Thyroid gland (tissue), 4 donors: ENCODE measurements around the gene NCAPH2. TPM values are rescaled to one million over a fixed set of nuclear protein-coding genes. Genes with fewer than 3 reads are reported as not detected.
A peak's percentile ranks its signal among the peaks of the same experiment; 100 is the strongest.
"Not testable (repeated sequence)": the region's sequence is repeated elsewhere in the genome, so short reads cannot be mapped to it uniquely, and the experiment has no call there.

Experiments
- DNase-seq, 2 donors: peaks; one replicate each; pipeline ENCODE4 v3.0.0-alpha.2; 2019
- H3K27ac ChIP-seq, 3 donors: fragments of 200-600 bp; sonication (generic); 1 replicate in 2 of 3; 2 replicates in 1 of 3; pipeline ENCODE4 v1.5.1; 2016 to 2019; ENCODE audit warnings: mild to moderate bottlenecking in 1 of 3, moderate library complexity in 1 of 3
- H3K27me3 ChIP-seq: fragments of 200-600 bp; sonication (generic); one replicate; pipeline ENCODE4 v1.5.1; 2019
- H3K36me3 ChIP-seq, 2 donors: fragments of 200-600 bp; sonication (generic); one replicate each; pipeline ENCODE4 v1.5.1; 2016 to 2019
- H3K4me1 ChIP-seq, 2 donors: fragments of 200-600 bp; sonication (generic); one replicate each; pipeline ENCODE4 v1.5.1; 2017 to 2019
- H3K4me3 ChIP-seq, 3 donors: fragments of 200-600 bp; sonication (generic); replicated peaks in 1 of 3; 1 replicate in 2 of 3; 2 replicates in 1 of 3; pipeline ENCODE4 v1.5.1; 2016; ENCODE audit warnings: mild to moderate bottlenecking in 1 of 3
- H3K9me3 ChIP-seq: fragments of 200-600 bp; sonication (generic); one replicate; pipeline ENCODE4 v1.5.1; 2017
- CTCF ChIP-seq, 6 experiments: fragments of 200-600 bp in 3 of 6; fragments of 450-650 bp in 3 of 6; sonication (generic) in 3 of 6; IDR thresholded peaks; one replicate each; pipeline ENCODE4 v1.5.1; 2016 to 2019; ENCODE audit warnings: antibody characterized with exemption in 6 of 6, mild to moderate bottlenecking in 2 of 6, inconsistent platforms in 1 of 6, moderate library complexity in 1 of 6
- POLR2A ChIP-seq, 2 donors: fragments of 450-650 bp; IDR thresholded peaks; one replicate each; pipeline ENCODE4 v1.6.1; 2017; ENCODE audit warnings: antibody characterized with exemption in 2 of 2, mild to moderate bottlenecking in 2 of 2, moderate library complexity in 1 of 2
- WGBS, 2 donors: methylation state at CpG; one replicate each; pipeline ENCODE4 v1.1.5; 2017; 5-methylcytosine and 5-hydroxymethylcytosine counted together
- intact Hi-C: fragments of 100-400 bp; cut with DNase I; formaldehyde crosslinking; loops from one replicate; pipeline ENCODE4 v1.15.1; 2023
- total RNA-seq, 4 donors: library from RNA; depleted of rRNA; stranded (reverse); fragments of >200 nt; gene quantifications; one replicate each; pipeline ENCODE4 v1.2.3, GENCODE V29; 2016

NCAPH2 gene
- total RNA-seq, 4 donors from 2014 or later: 39.6 to 47.5 (median 43.1) TPM

- Histone ChIP-seq H3K27ac (peak overlapping the region in 2 of 3 donors; percentile 91 to 96), H3K9me3 (no peaks in the 10 kb centered on the region), H3K4me3 (no peak overlapping the region), H3K36me3 (no peaks in the 10 kb centered on the region), H3K4me1 (peaks cover 12 to 58% of the 10 kb centered on the region in 2 donors), H3K27me3 (no peaks in the 10 kb centered on the region)
- WGBS, 2 donors: 87 to 88% methylated on average over 13 of the region's 13 CpGs
- no peak for DNase-seq
- TF ChIP-seq POLR2A (IDR thresholded peaks at IDR 0.05): no peak
- intact Hi-C loops: no loop called here
These were observed 29.7 kb downstream of the NCAPH2 start for GRCh38 chr22:50537765-50538164.

- Histone ChIP-seq H3K36me3 (no peaks in the 10 kb centered on the region), H3K4me1 (peaks cover 13 to 54% of the 10 kb centered on the region in 2 donors), H3K27ac (peak overlapping the region in 2 of 3 donors; percentile 91 to 96), H3K27me3 (no peaks in the 10 kb centered on the region), H3K4me3 (no peak overlapping the region), H3K9me3 (no peaks in the 10 kb centered on the region)
- WGBS, 2 donors: 82 to 83% methylated on average over 10 of the region's 10 CpGs
- DNase-seq: no peak
- no peak for TF ChIP-seq POLR2A (IDR thresholded peaks at IDR 0.05)
- no peak for TF ChIP-seq CTCF (IDR thresholded peaks at IDR 0.05)
- intact Hi-C loops: no loop called here
These were observed 32.4 kb downstream of the NCAPH2 start for GRCh38 chr22:50540381-50540780.

- H3K36me3 ChIP-seq, H3K27me3 ChIP-seq, H3K9me3 ChIP-seq, H3K4me3 ChIP-seq, intact Hi-C loops, DNase-seq: not testable (repeated sequence)
- H3K4me1 ChIP-seq: peaks cover 13 to 54% of the 10 kb centered on the region in 2 donors
- WGBS, 2 donors: 64 to 75% methylated on average over 5 of the region's 5 CpGs
- peak overlapping the region in 2 of 3 donors; percentile 4 to 55 for H3K27ac ChIP-seq
These were observed 33.6 kb downstream of the NCAPH2 start for GRCh38 chr22:50541667-50542026.

- no peak overlapping the region for H3K4me3 ChIP-seq
- no peaks in the 10 kb centered on the region for H3K27me3 ChIP-seq
These were observed 34.4 kb downstream of the NCAPH2 start for GRCh38 chr22:50542416-50542927.

GRCh38 chr22:50544078-50544745, 36.2 kb downstream of the NCAPH2 start:
- TF ChIP-seq POLR2A (IDR thresholded peaks at IDR 0.05) (no peak), CTCF (IDR thresholded peaks at IDR 0.05) (peak; percentile 14 to 64 (median 39))
- intact Hi-C loops: no loop called here
- Histone ChIP-seq H3K27ac (peak overlapping the region in 2 of 3 donors; percentile 14 to 76), H3K9me3 (no peaks in the 10 kb centered on the region), H3K27me3 (no peaks in the 10 kb centered on the region), H3K36me3 (no peaks in the 10 kb centered on the region), H3K4me3 (peak overlapping the region in 1 of 3 donors; percentile 25), H3K4me1 (peaks cover 13 to 50% of the 10 kb centered on the region in 2 donors)
- WGBS, 2 donors: 6 to 7% methylated on average over 38 to 39 of the region's 52 CpGs
- peak; percentile 72 to 74 for DNase-seq

More at GRCh38 chr22:50542416-50542927, 34.4 kb downstream of the NCAPH2 start:
- TF ChIP-seq CTCF (IDR thresholded peaks at IDR 0.05): no peak
- TF ChIP-seq POLR2A (IDR thresholded peaks at IDR 0.05): no peak
- Histone ChIP-seq H3K36me3 (no peaks in the 10 kb centered on the region), H3K9me3 (no peaks in the 10 kb centered on the region), H3K4me1 (peaks cover 13 to 54% of the 10 kb centered on the region in 2 donors), H3K27ac (no peak overlapping the region)
- WGBS, 2 donors: 88 to 91% methylated on average over 19 of the region's 19 CpGs
- no peak for DNase-seq
- intact Hi-C loops: no loop called here

- no peaks in the 10 kb centered on the region for H3K27me3 ChIP-seq
- H3K9me3 ChIP-seq: no peaks in the 10 kb centered on the region
- peak overlapping the region in 2 of 3 donors; percentile 14 to 76 for H3K27ac ChIP-seq
- DNase-seq: peak; percentile 64 to 69
- TF ChIP-seq POLR2A (IDR thresholded peaks at IDR 0.05) (no peak), CTCF (IDR thresholded peaks at IDR 0.05) (no peak)
- no peak overlapping the region for H3K4me3 ChIP-seq
- H3K4me1 ChIP-seq: peaks cover 12 to 46% of the 10 kb centered on the region in 2 donors
- intact Hi-C loops: no loop called here
- WGBS, 2 donors: 62 to 79% methylated on average over 4 to 5 of the region's 5 CpGs
- no peaks in the 10 kb centered on the region for H3K36me3 ChIP-seq
These were observed 36.8 kb downstream of the NCAPH2 start for GRCh38 chr22:50544746-50545253.
